OCI-LY3 (cell line): Measurements from ENCODE around the gene SYCP1.

Source experiments
- H2AFZ ChIP-seq: fragments of 200-600, 300-600 bp; shearing (Covaris generic); 2 replicates; pipeline ENCODE4 v1.6.0; 2014; ENCODE audit warnings: antibody characterized with exemption, low read depth, low read length
- H3K27ac ChIP-seq: fragments of 200-600, 300-600 bp; sonication (generic); 2 replicates; pipeline ENCODE4 v1.5.1; 2014; ENCODE audit warnings: mild to moderate bottlenecking, low read length, moderate library complexity, mixed read lengths
- H3K27me3 ChIP-seq: fragments of 200-600, 300-600 bp; sonication (generic); 2 replicates; pipeline ENCODE4 v1.6.1; 2014; ENCODE audit warnings: low read depth, low read length, mixed read lengths
- H3K36me3 ChIP-seq: fragments of 200-600, 300-600 bp; sonication (generic); replicated peaks from 2 replicates; pipeline ENCODE3; 2014; ENCODE audit warnings: low read depth, low read length, mixed read lengths
- H3K4me1 ChIP-seq: fragments of 300-600, 200-600 bp; sonication (generic); 2 replicates; pipeline ENCODE4 v1.6.1; 2014; ENCODE audit warnings: low read length, mixed read lengths
- H3K4me2 ChIP-seq: fragments of 200-600, 300-600 bp; sonication (generic); 2 replicates; pipeline ENCODE4 v1.6.1; 2014; ENCODE audit warnings: low read length, mixed read lengths
- H3K4me3 ChIP-seq: fragments of 300-600, 200-600 bp; sonication (generic); 2 replicates; pipeline ENCODE4 v1.5.1; 2014; ENCODE audit warnings: antibody characterized with exemption, mild to moderate bottlenecking, low read length, moderate library complexity
- H3K79me2 ChIP-seq: fragments of 300-600, 200-600 bp; shearing (Covaris generic); 2 replicates; pipeline ENCODE4 v1.6.1; 2014; ENCODE audit warnings: mild to moderate bottlenecking, low read length, mixed read lengths
- H3K9ac ChIP-seq: fragments of 300-600, 200-600 bp; shearing (Covaris generic); 2 replicates; pipeline ENCODE4 v1.6.0; 2014; ENCODE audit warnings: mild to moderate bottlenecking, low read length, moderate library complexity
- H3K9me3 ChIP-seq: fragments of 200-600, 300-600 bp; shearing (Covaris generic); 2 replicates; pipeline ENCODE4 v1.6.1; 2014; ENCODE audit warnings: low read length, mixed read lengths; ENCODE audit not compliant: insufficient read depth
- H4K20me1 ChIP-seq: fragments of 200-600, 300-600 bp; sonication (generic); 2 replicates; pipeline ENCODE4 v1.6.1; 2016; ENCODE audit warnings: low read length, mixed read lengths; ENCODE audit not compliant: insufficient read depth
- CTCF ChIP-seq: fragments of 200-600, 300-600 bp; sonication (generic); IDR thresholded peaks from 2 replicates; pipeline ENCODE4 v1.5.1; 2014; ENCODE audit warnings: antibody characterized with exemption, low read length, low read depth
- EZH2phosphoT487 ChIP-seq: fragments of 200-600 bp; shearing (Covaris generic); IDR thresholded peaks from 2 replicates; pipeline ENCODE4 v1.6.1; 2018; ENCODE audit warnings: antibody characterized with exemption, mixed run types, low read depth

SYCP1 gene

GRCh38 chr1:114854693-114855320 lies at the start of gene SYCP1:
Gene SYCP1 (plus strand): TSS chr1:114854863. CDS start chr1:114855465, 602 bp downstream.
- no peaks in the 10 kb centered on the region for H3K9me3 ChIP-seq
- no peak within 1 kb of the TSS for H3K4me3 ChIP-seq
- no peak within 1 kb of the TSS for H2AFZ ChIP-seq
- H3K4me2 ChIP-seq = no peak within 1 kb of the TSS
- H3K36me3 ChIP-seq = no peaks in the 10 kb centered on the region
- H3K9ac ChIP-seq = no peak within 1 kb of the TSS
- TF ChIP-seq EZH2phosphoT487 = no peak
- TF ChIP-seq CTCF = no peak
- H3K4me1 ChIP-seq = no peaks in the 10 kb centered on the region
- H3K27ac ChIP-seq = no peak within 1 kb of the TSS
- no peaks in the 10 kb centered on the region for H3K27me3 ChIP-seq
- no peaks in the 10 kb centered on the region for H3K79me2 ChIP-seq
- H4K20me1 ChIP-seq = no peaks in the 10 kb centered on the region

GRCh38 chr1:114819869-114820268 lies 34.8 kb upstream of the SYCP1 start:
- Histone ChIP-seq H3K9ac (no peak overlapping the region), H3K79me2 (no peaks in the 10 kb centered on the region), H2AFZ (no peak overlapping the region), H3K4me3 (no peak overlapping the region), H3K27ac (no peak overlapping the region), H3K27me3 (no peaks in the 10 kb centered on the region), H3K9me3 (no peaks in the 10 kb centered on the region), H4K20me1 (no peaks in the 10 kb centered on the region), H3K36me3 (no peaks in the 10 kb centered on the region), H3K4me2 (no peak overlapping the region), H3K4me1 (no peaks in the 10 kb centered on the region)
- TF ChIP-seq EZH2phosphoT487 = no peak
- TF ChIP-seq CTCF = no peak

- Histone ChIP-seq H3K9ac (no peak overlapping the region), H4K20me1 (no peaks in the 10 kb centered on the region), H3K79me2 (no peaks in the 10 kb centered on the region), H3K4me2 (no peak overlapping the region), H3K27ac (no peak overlapping the region), H3K36me3 (no peaks in the 10 kb centered on the region), H2AFZ (no peak overlapping the region), H3K4me3 (no peak overlapping the region), H3K4me1 (no peaks in the 10 kb centered on the region), H3K27me3 (no peaks in the 10 kb centered on the region), H3K9me3 (no peaks in the 10 kb centered on the region)
- no peak for TF ChIP-seq CTCF
These were observed 34.3 kb upstream of the SYCP1 start for GRCh38 chr1:114820392-114820791.

- no peak overlapping the region for H3K9ac ChIP-seq
- no peak overlapping the region for H2AFZ ChIP-seq
- no peak overlapping the region for H3K4me2 ChIP-seq
- no peak overlapping the region for H3K4me3 ChIP-seq
- H3K36me3 ChIP-seq = no peaks in the 10 kb centered on the region
- no peaks in the 10 kb centered on the region for H4K20me1 ChIP-seq
- no peaks in the 10 kb centered on the region for H3K79me2 ChIP-seq
- H3K27me3 ChIP-seq = no peaks in the 10 kb centered on the region
- H3K4me1 ChIP-seq = no peaks in the 10 kb centered on the region
- H3K27ac ChIP-seq = no peak overlapping the region
- H3K9me3 ChIP-seq = no peaks in the 10 kb centered on the region
- TF ChIP-seq EZH2phosphoT487 (no peak), CTCF (no peak)
These were observed 32.7 kb upstream of the SYCP1 start for GRCh38 chr1:114821978-114822377.
